Measurements from ENCODE around the gene NSMCE1. TPM values are rescaled to one million over a fixed set of nuclear protein-coding genes. Genes with fewer than 3 reads are reported as not detected.

The NSMCE1 gene
- total and polyA plus RNA-seq, 7 donors = 18.9 to 51.8 (median 28.4) TPM

- H3K4me3 ChIP-seq = no peak overlapping the region
- 89 to 93% (median 91%) methylated on average over 11 of the region's 11 CpGs for WGBS, 3 donors
- TF ChIP-seq, protein P1, sequence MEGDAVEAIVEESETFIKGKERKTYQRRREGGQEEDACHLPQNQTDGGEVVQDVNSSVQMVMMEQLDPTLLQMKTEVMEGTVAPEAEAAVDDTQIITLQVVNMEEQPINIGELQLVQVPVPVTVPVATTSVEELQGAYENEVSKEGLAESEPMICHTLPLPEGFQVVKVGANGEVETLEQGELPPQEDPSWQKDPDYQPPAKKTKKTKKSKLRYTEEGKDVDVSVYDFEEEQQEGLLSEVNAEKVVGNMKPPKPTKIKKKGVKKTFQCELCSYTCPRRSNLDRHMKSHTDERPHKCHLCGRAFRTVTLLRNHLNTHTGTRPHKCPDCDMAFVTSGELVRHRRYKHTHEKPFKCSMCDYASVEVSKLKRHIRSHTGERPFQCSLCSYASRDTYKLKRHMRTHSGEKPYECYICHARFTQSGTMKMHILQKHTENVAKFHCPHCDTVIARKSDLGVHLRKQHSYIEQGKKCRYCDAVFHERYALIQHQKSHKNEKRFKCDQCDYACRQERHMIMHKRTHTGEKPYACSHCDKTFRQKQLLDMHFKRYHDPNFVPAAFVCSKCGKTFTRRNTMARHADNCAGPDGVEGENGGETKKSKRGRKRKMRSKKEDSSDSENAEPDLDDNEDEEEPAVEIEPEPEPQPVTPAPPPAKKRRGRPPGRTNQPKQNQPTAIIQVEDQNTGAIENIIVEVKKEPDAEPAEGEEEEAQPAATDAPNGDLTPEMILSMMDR (IDR thresholded peaks at IDR 0.05) = no peak
- no peaks in the 10 kb centered on the region for H3K4me1 ChIP-seq
- no peak for DNase-seq
- no peaks in the 10 kb centered on the region for H3K36me3 ChIP-seq (ENCODE audit: insufficient read depth in 1 of 2, low read depth in 1 of 2)
- no peak overlapping the region for H3K27ac ChIP-seq
- no peaks in the 10 kb centered on the region for H3K27me3 ChIP-seq (ENCODE audit: insufficient read depth in 3 of 3, low read length in 2 of 3)
- no peak for ATAC-seq
- intact Hi-C loops (cut with DNase I) = no loop called here
- no peaks in the 10 kb centered on the region for H3K9me3 ChIP-seq
Measured at GRCh38 chr16:27287887-27288286, 19.3 kb upstream of the NSMCE1 start.

- H3K4me1 ChIP-seq = no peaks in the 10 kb centered on the region
- TF ChIP-seq, protein P1 (IDR thresholded peaks at IDR 0.05) = no peak
- no peaks in the 10 kb centered on the region for H3K36me3 ChIP-seq (ENCODE audit: insufficient read depth in 1 of 2, low read depth in 1 of 2)
- intact Hi-C loops (cut with DNase I) = no loop called here
- no peak overlapping the region for H3K27ac ChIP-seq
- 94 to 96% (median 95%) methylated on average over 8 of the region's 8 CpGs for WGBS, 3 donors
- no peaks in the 10 kb centered on the region for H3K27me3 ChIP-seq (ENCODE audit: insufficient read depth in 3 of 3, low read length in 2 of 3)
- DNase-seq (no peak), ATAC-seq (no peak)
- no peaks in the 10 kb centered on the region for H3K9me3 ChIP-seq
- H3K4me3 ChIP-seq = no peak overlapping the region
Measured at GRCh38 chr16:27287051-27287811, 18.7 kb upstream of the NSMCE1 start.

DNA sequence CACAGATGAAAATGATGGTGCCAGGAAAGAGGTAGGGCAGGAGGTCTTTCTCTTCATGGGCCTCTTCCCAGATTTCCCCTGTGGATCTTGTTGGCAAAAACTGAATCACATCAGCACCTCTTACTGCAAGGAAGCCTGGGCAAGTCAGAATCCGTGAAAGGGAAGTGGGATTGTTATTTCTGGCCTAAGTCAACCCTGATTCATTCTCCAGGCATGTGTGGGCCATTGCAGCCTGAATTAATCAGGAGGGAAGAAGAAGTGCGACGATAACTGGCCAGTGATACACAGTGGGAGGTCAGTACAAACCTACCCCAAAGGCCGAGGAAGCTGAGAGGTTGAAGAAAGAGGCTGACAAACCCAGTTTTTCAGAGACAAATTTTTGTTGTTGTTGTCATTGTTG is 17.9 kb upstream of the NSMCE1 start:
- TF ChIP-seq, protein P1 (IDR thresholded peaks at IDR 0.05) = no peak
- H3K27me3 ChIP-seq (ENCODE audit: insufficient read depth in 3 of 3, low read length in 2 of 3) = no peaks in the 10 kb centered on the region
- intact Hi-C loops (cut with DNase I) = no loop called here
- H3K27ac ChIP-seq = no peak overlapping the region
- 40 to 58% (median 42%) methylated on average over 4 of the region's 4 CpGs for WGBS, 3 donors
- DNase-seq (no peak), ATAC-seq (peak in 2 of 4 donors; percentile 40 to 44)
- no peak overlapping the region for H3K4me3 ChIP-seq
- no peaks in the 10 kb centered on the region for H3K36me3 ChIP-seq (ENCODE audit: insufficient read depth in 1 of 2, low read depth in 1 of 2)
- H3K9me3 ChIP-seq = no peaks in the 10 kb centered on the region
- no peaks in the 10 kb centered on the region for H3K4me1 ChIP-seq

DNA sequence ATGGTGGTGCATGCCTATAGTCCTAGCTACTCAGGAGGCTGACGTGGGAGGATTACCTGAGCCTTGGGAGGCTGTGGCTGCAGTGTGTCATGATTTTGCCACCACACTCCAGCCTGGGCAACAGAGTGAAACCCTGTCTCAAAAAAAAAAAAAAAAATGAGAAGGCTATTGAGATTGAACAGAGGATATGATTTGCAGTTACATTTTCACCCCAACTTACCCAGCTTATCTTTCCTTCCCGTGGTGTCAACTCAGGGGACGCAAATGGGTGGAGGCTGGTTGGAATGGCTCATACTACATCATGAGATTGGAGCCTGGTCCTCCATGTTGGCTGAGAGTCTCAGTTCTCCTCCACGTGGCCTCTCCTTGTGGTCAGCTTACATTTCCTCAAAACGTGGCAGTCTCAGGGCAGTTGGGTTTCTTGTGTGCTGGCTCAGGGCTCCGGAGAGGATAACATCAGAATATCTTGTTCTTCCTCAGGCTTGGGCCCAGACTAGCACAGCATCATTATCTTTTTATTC is 17.2 kb upstream of the NSMCE1 start:
- 79 to 83% (median 81%) methylated on average over 6 of the region's 6 CpGs for whole genome bisulfite sequencing, 3 donors
- Histone ChIP-seq H3K36me3 (ENCODE audit: insufficient read depth in 1 of 2, low read depth in 1 of 2) (no peaks in the 10 kb centered on the region), H3K27me3 (ENCODE audit: insufficient read depth in 3 of 3, low read length in 2 of 3) (no peaks in the 10 kb centered on the region), H3K4me1 (no peaks in the 10 kb centered on the region), H3K27ac (no peak overlapping the region), H3K4me3 (no peak overlapping the region), H3K9me3 (no peaks in the 10 kb centered on the region)
- ATAC-seq = peak in 1 of 4 donors; percentile 19
- no peak for DNase-seq
- TF ChIP-seq, protein P1 (IDR thresholded peaks at IDR 0.05) = no peak
- intact Hi-C loops (cut with DNase I) = no loop called here

Measured in psoas muscle (tissue), 8 donors.